HUES6 (cell line): ENCODE measurements around the gene INPP4A.

ENCODE experiments used
- H3K27ac ChIP-seq: 2 replicates; pipeline ENCODE4 v1.7.0; 2013; ENCODE audit warnings: low read depth, mild to moderate bottlenecking, low read length, inconsistent platforms
- H3K27me3 ChIP-seq: 2 replicates; pipeline ENCODE4 v1.6.1; 2013; ENCODE audit warnings: low read length; ENCODE audit not compliant: control insufficient read depth, insufficient read depth
- H3K36me3 ChIP-seq: 2 replicates; pipeline ENCODE4 v1.6.1; 2013; ENCODE audit warnings: low read length; ENCODE audit not compliant: control insufficient read depth, insufficient read depth
- H3K4me1 ChIP-seq: 2 replicates; pipeline ENCODE4 v1.6.1; 2013; ENCODE audit warnings: low read length; ENCODE audit not compliant: control insufficient read depth, insufficient read depth
- H3K4me3 ChIP-seq: 2 replicates; pipeline ENCODE4 v1.5.1; 2013; ENCODE audit warnings: low read depth, low read length
- H3K9ac ChIP-seq: one replicate; pipeline ENCODE4 v1.6.1; 2013; ENCODE audit warnings: mild to moderate bottlenecking, low read length
- H3K9me3 ChIP-seq: 2 replicates; pipeline ENCODE4 v1.6.1; 2013; ENCODE audit warnings: low read depth, low read length; ENCODE audit not compliant: control insufficient read depth, insufficient read depth

INPP4A gene

DNA sequence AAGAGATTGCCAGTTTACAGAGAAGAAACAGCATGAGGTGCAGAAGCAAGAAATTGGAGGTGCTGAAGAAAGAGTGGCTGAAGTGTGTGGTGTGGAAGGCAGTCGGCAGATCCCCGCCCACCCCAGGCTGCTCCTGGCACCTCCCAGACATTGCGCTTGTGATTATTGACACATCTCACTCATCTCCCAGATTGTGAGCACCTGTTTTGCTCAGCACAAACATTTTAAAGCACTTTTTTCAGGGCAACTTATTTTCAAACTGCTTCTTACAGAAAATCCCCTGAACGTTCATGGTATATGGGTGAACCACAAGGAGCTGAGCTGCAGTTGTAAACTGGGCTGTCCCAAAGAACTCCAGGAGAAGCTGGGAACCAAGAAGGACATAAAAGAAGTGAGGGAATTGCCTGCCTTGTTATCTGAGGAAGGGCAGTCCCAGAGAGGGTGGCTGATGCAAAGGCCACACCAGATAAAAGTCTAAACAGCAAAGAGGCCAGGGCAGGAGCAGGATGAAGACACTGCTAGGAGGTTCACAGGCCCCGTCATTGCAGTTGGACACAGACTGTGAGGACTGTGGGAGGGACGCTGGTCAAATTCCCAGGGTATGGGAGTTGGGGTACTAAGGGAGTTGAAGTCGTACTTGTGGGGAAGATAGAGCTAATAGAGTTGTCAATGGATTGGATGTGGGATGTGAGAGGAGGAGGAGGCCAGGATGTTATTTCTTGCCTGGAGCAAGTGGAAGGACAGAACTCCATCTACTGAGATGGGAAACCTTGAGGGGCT, 65.1 kb downstream of the INPP4A start:
- Histone ChIP-seq H3K9me3 (no peaks in the 10 kb centered on the region), H3K9ac (no peak overlapping the region), H3K4me1 (peaks cover 23% of the 10 kb centered on the region; the same call in 1 of the 2 replicates), H3K36me3 (no peaks in the 10 kb centered on the region), H3K27ac (no peak overlapping the region), H3K4me3 (no peak overlapping the region), H3K27me3 (no peaks in the 10 kb centered on the region)

DNA sequence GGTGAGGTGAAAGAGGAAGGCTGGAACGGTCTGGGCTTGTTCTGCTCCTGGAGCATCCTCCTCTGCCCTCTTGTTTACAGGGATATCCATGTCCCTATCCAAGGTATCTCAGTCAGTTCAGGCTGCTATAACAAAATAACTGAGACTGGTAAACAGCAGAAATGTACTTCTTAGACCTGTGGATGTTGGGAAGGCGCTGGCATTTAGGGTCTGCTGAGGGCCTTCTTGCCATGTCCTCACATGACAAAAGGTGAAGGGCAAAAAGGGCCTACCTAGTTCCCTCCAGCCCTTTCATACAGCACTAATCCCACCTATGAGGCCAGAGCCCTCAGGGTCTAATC, 65.6 kb downstream of the INPP4A start:
- Histone ChIP-seq H3K9ac (no peak overlapping the region), H3K27ac (no peak overlapping the region), H3K36me3 (no peaks in the 10 kb centered on the region), H3K9me3 (no peaks in the 10 kb centered on the region), H3K4me3 (no peak overlapping the region), H3K27me3 (no peaks in the 10 kb centered on the region), H3K4me1 (peaks cover 25% of the 10 kb centered on the region)

DNA sequence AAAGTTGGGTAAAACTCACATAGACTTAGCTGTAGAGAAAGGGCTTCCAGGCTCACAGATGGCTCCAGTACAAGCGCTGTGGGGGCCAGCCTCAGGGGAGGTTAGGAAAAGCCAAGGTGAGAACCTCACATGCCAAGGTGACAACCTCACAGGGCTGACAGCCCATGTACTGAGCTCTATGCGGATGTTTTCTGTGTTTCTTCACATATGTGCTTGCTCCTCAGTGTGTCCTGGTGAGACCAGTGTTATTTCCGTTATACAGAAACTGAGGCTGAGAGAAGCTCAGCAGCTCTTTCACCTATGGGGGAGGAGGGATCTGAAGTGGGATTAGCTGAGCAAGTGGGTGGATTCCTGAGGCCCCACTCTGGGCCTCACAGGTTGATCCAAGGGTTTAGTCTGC, 67.3 kb downstream of the INPP4A start:
- Histone ChIP-seq H3K4me3 (no peak overlapping the region), H3K27ac (no peak overlapping the region), H3K9me3 (no peaks in the 10 kb centered on the region), H3K27me3 (no peaks in the 10 kb centered on the region), H3K4me1 (peaks cover 26% of the 10 kb centered on the region), H3K36me3 (no peaks in the 10 kb centered on the region), H3K9ac (no peak overlapping the region)

DNA sequence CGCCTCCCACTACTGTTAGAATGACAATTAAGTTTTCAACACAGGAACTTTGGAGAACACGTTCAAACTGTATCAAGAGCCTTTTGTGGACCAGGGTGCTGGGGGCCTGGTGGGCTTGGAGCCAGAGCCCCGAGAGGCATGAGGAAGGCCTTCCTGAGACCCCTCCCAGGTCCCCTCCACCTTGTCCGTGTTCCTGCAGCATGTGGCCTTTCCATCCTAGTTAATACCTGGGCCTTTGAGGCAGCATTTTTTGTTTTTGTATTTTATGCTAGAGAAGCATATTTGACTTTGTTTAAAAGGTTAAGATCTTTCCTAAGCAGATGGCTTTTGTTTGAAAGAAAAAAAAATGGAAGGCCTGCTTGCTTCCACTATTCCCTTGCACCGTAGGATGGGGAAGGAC, 68.0 kb downstream of the INPP4A start:
- Histone ChIP-seq H3K4me3 (no peak overlapping the region), H3K9me3 (no peaks in the 10 kb centered on the region), H3K36me3 (no peaks in the 10 kb centered on the region), H3K27me3 (no peaks in the 10 kb centered on the region), H3K9ac (no peak overlapping the region), H3K27ac (no peak overlapping the region), H3K4me1 (peaks cover 22% of the 10 kb centered on the region)

DNA sequence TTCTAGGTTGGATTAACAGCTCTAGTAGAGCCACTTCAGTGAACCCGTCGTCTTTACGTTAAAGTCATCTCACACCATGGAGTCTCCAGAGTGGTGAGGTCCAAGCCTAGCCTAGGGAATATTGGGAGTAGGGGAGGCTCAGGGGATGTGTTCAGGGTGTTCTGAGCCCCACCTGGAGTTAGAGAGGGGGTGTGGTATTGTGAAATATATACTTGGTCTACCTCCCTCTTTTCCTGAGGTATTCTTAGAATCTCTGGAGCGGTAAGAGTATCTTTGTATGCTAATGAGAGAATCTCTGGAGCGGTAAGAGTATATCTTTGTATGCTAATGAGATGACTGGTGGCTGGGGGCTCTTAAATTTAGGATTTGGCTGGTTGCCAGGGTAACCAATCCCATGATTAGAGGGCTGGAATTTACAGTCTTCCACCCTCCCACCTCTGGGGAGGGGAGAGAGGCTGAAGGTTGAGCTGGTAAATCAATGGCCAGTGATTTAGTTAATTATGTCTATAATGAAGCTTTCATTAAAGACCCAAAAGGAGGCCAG, 69.5 kb downstream of the INPP4A start:
- Histone ChIP-seq H3K4me3 (no peak overlapping the region), H3K27ac (no peak overlapping the region), H3K36me3 (no peaks in the 10 kb centered on the region), H3K4me1 (peaks cover 21% of the 10 kb centered on the region), H3K9me3 (no peaks in the 10 kb centered on the region), H3K9ac (no peak overlapping the region), H3K27me3 (no peaks in the 10 kb centered on the region)

DNA sequence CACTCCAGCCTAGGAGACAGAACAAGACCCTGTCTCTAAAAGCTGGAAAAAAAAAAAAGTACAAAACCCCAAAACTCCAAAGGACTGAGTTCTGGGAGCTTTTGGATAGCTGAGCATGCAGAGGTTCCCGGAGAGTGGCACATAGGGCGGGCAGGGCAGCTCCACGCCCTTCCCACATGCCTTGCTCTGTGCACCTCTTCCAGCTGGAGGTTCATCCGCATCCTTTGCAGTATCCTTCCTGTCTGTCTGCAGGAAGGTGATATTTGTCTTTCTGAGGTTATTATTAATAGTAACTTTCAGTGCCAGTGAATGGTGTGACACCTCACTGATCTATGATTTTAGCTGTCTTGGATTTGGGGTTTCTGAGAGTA, 70.2 kb downstream of the INPP4A start:
- H3K9ac ChIP-seq, result no peak overlapping the region
- H3K36me3 ChIP-seq, result peaks cover 4% of the 10 kb centered on the region; the same call in 1 of the 2 replicates
- no peak overlapping the region for H3K4me3 ChIP-seq
- peaks cover 21% of the 10 kb centered on the region for H3K4me1 ChIP-seq
- H3K27ac ChIP-seq, result no peak overlapping the region
- H3K27me3 ChIP-seq, result no peaks in the 10 kb centered on the region
- no peaks in the 10 kb centered on the region for H3K9me3 ChIP-seq

DNA sequence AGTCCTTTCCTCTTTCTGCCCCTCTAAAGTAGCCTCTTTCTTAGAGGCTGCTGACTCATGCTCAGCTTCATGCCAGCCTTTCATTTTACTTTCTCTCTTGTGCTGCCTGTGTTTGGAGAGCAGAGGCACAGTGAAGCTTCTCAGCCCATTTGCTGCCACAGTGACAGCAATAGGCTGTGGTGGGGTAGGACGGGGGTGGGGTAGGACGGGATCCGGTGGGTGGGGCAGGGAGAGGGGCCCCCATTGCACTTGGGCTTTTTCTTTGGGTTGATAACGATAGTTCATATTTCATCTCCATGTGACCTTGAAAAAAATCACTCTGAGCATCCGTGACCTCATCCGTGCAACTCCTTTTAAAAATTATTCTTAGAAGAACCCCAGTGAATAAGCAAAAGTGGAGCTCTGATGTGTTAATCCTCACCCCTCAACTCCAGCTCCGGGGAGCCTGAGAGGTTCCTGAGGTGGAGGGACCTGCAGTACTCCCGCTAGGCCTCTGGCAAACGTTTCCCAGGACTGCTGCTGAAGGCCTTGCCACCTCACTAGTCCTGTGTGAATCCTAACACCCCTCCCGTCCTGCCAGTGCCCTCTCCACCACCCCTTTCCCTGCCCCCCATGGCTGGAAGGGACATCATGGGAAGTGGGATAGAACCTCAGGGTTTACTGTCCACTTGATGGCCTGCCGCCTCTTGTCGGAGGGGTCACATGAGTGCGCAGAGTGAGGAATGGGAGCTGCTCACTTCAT, 70.8 kb downstream of the INPP4A start:
- Histone ChIP-seq H3K9ac (no peak overlapping the region), H3K27me3 (no peaks in the 10 kb centered on the region), H3K4me3 (no peak overlapping the region), H3K27ac (no peak overlapping the region), H3K4me1 (peaks cover 21% of the 10 kb centered on the region), H3K36me3 (peaks cover 7% of the 10 kb centered on the region; the same call in 1 of the 2 replicates), H3K9me3 (no peaks in the 10 kb centered on the region)

DNA sequence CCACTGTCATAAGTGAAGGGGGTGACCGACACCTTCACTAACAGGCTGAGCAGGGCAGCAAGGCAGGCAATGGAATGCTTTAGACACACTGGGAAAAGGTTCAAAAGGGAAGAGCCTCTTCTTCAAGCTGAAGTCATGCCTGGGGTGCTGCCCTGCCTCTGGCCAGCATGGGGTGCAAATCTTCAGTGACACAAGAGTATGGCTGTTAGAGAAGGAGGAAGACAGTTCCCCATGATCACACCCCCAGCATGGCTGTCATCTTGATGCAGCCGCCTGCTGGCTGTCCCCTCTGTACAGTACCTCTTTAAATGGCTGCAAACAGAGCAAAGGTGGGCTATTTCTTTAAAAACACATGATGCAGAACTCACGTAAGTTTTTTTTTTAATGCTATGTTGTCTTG, 71.9 kb downstream of the INPP4A start:
- H3K36me3 ChIP-seq, result peaks cover 14% of the 10 kb centered on the region
- no peak overlapping the region for H3K9ac ChIP-seq
- H3K9me3 ChIP-seq, result no peaks in the 10 kb centered on the region
- H3K4me1 ChIP-seq, result peaks cover 21% of the 10 kb centered on the region
- H3K4me3 ChIP-seq, result no peak overlapping the region
- H3K27me3 ChIP-seq, result no peaks in the 10 kb centered on the region
- H3K27ac ChIP-seq, result no peak overlapping the region

DNA sequence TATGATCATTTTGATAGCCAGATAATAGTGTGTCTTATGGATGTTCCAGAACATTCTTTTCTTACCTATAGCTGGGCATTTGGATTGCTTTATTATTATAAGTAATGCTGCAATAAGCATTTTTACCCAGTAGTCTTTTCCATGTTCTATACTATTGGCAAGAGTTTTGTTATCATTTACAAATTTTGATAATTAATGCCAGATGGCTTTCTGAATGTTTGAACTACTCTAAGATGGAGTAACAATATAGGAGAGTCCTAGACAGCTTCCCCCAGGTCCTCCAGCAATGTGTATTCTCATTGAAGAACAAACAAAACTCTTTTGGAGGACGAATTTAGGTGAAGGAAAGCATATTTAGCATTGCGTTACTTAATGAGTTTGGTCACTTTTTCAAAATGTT, 73.0 kb downstream of the INPP4A start:
- Histone ChIP-seq H3K27ac (no peak overlapping the region), H3K27me3 (no peaks in the 10 kb centered on the region), H3K36me3 (peaks cover 15% of the 10 kb centered on the region), H3K9me3 (no peaks in the 10 kb centered on the region), H3K9ac (no peak overlapping the region), H3K4me3 (no peak overlapping the region), H3K4me1 (peaks cover 21% of the 10 kb centered on the region)

DNA sequence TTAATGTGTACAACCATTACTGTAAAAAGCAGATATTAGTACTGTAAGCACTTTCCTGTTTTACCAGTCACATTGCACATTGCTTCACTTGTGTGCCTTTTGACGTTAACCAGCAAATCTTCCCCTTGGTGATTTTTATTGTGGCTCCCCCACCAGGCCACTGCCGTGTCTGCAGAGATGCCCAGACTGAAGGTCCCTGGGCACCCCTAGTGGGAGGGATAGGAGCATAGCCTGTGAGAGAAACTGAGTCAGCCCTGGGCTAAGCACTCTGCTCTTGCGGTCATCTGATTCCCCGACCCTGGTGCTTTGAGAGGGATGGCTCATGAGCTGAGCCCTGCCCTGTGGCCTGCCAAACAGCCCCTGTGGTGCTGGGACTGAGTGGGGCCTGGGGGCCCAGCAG, 73.4 kb downstream of the INPP4A start:
- H3K27me3 ChIP-seq, result no peaks in the 10 kb centered on the region
- peaks cover 21% of the 10 kb centered on the region for H3K4me1 ChIP-seq
- H3K9ac ChIP-seq, result no peak overlapping the region
- peaks cover 15% of the 10 kb centered on the region for H3K36me3 ChIP-seq
- no peak overlapping the region for H3K4me3 ChIP-seq
- H3K27ac ChIP-seq, result no peak overlapping the region
- H3K9me3 ChIP-seq, result no peaks in the 10 kb centered on the region

DNA sequence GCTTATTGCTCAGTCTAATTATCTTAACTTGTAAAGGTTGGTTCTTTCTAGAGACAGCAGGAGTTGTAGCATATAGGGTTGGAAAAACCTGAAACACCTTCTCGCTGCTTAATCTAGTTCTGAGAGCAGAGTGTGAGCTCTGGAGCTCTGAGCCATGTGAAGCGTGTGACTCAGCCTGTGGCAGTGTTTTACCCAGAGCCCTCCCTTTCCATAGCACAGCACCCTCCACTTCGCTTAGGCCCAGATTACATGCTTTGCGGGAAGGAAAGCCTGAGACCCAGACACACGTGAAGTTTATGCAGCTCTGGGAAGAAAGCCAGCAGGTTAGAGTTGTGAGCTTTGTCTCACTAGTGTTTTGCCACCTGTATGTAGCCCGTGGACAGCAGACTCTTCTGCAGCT, 74.5 kb downstream of the INPP4A start:
- Histone ChIP-seq H3K27ac (no peak overlapping the region), H3K36me3 (peaks cover 15% of the 10 kb centered on the region), H3K9me3 (no peaks in the 10 kb centered on the region), H3K9ac (no peak overlapping the region), H3K4me3 (no peak overlapping the region), H3K27me3 (no peaks in the 10 kb centered on the region), H3K4me1 (peaks cover 16% of the 10 kb centered on the region)
